GM19438 (cell line): Measurements from ENCODE around the gene RNASE11.
"Not testable (repeated sequence)": the region's sequence is repeated elsewhere in the genome, so short reads cannot be mapped to it uniquely, and the experiment has no call there.

Experiments used
- ATAC-seq: cut with Tn5 transposase; IDR thresholded peaks from one replicate; pipeline ENCODE4 v1.9.1; 2021; ENCODE audit warnings: low read depth; ENCODE audit not compliant: unreplicated experiment

Gene RNASE11

DNA sequence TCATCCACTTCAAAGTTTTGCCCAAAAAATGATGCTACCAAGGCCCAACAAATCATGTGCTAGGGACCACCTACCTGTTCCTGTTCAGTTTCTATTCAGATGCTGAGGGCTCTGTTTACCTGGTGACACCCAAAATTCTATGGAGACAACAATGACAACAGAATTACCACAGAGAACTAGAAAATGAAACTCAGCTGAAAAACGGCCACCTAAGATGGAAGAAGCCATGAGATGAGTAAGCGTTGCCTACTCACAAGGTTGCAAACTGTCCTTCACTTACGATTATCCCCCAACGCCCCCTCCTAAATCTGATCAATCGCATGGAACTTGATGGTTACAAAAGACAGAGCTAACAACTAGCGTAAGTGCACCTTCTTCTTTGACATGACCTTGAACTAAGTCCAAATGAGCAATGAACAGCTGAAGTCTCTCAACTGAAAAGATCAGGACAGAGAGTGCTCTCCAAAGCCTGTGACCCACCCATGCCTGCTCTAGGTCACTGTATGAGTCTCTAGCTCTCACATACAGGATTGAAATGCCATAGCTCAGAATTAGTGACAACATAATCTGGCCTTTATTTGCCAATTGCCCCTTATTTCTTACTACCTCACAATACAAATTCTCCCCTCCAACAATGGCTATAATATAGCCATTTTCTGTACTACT is at the start of gene RNASE11:
Gene RNASE11, minus strand, starts transcription at position 513 of the 666 bp plus-strand sequence.
- no peak for ATAC-seq

DNA sequence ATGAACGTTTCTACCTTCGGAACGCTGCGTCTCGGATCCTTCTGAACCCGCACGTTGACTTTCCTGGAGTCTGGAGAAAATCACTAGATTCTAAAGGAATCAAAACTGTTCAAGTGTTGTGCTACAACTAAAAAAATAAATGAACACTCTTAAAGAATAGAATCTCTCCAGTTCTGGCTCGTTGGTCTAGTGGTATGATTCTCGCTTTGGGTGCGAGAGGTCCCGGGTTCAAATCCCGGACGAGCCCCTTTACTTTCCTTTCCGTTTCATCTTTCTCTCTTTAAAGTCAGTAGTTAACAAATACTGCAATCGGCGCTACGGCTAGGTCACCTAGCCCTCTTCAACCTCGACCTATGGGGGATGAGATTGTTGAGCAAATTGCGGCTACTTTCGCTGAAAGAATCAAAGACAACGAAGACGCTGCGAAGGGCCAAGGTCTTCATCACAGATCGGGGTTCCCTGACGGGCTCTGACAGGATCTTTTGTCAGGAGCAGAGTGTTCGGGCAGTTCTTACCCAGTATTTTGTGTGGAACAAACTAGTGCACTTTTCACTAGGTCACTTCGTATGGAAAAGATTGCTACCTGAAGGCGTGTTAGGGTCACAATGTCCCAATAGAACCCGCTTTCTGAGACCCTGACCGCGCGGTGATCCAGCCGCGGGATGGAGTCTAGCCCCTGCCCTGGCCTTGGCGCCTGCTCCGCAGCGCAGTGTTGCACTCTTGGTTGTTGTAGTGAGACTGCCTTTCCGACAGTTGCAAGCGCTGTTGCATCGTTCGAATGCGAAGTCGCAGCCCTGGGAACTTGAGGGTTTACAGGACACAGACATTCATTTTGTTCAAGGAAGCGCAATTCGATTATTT is 45.3 kb upstream of the RNASE11 start:
- ATAC-seq, result peak; percentile 75

DNA sequence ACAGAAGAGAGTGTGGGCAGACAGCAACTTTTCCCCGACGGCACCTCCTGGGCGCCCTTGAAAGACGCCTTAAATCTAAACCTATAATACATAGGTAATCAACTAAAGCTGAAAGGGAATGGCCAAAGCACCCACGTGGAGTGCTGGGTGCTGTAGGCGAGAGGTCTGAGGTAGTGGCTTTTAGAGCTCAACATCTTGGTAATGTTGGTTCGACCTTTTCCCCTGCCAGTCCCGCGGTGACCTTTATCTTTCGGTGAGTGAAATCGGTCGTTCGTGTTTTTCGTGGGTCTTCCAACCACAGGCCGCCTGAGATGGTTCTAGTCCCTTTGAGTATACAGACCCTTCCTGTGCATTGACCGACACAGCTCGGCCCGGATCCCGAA is 44.6 kb upstream of the RNASE11 start:
- ATAC-seq, result peak; percentile 28

DNA sequence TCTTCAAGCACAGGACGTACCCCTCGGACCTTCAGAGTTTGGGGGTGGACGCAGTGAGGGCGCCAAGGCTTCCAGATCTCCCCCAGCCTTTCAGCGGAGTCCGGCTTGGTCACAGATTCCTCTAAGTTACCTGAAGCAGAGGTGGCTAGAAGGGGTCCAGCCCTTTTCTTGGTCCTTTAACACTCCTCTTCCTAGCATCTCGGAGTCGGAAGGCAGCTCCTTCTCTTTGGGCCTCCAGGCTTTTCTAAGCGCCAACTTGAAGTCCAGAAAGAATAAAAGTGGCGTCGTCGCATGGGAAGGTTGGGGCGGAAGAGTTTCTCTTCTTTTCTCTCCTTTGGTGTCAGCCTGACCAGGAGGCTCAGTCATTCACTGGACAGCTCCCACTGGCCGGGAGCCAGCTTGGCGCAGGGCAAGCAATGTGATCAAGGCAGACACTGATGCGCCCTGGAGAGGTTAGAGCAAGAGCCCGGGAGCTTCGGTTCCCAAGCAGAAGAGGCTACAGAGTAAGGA is 44.1 kb upstream of the RNASE11 start:
- no peak for ATAC-seq

DNA sequence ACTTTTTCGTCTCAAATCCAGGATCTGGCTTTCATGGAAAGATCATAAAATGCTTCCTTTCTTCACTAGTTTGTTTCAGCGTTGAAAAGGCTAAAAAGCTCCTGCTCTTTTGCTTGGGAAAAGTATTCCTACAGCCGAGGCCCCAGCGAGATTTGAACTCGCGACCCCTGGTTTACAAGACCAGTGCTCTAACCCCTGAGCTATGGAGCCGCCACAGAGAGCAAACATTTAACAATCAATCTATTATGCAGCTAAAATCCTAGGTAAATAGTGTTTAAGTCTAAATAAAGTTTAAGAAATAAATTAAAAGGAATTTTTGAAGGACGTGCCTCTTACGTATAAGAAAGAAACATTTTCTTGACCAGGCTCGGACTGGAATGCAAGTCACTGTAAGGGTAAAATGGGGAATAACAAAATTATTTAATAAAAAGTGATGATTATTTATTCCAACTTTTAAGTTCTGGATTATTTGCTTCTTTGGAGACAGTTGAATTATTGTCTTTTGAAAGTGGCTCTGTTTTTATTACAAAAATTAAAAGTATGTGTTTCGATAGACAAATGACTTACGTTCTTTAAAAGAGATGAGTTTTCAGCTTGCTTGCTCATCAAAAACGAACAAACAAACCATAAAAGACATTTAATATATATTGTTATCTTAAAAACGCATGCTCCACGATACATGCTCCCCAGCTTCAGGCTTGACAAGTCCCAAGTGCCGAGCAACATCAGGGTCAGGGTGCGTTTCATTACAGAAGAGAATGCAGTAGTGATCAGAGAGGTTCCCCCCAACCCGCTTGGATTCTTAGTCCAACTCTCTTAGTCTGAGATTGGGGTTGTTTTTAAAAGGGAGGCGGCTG is 43.5 kb upstream of the RNASE11 start:
- ATAC-seq, result no peak

DNA sequence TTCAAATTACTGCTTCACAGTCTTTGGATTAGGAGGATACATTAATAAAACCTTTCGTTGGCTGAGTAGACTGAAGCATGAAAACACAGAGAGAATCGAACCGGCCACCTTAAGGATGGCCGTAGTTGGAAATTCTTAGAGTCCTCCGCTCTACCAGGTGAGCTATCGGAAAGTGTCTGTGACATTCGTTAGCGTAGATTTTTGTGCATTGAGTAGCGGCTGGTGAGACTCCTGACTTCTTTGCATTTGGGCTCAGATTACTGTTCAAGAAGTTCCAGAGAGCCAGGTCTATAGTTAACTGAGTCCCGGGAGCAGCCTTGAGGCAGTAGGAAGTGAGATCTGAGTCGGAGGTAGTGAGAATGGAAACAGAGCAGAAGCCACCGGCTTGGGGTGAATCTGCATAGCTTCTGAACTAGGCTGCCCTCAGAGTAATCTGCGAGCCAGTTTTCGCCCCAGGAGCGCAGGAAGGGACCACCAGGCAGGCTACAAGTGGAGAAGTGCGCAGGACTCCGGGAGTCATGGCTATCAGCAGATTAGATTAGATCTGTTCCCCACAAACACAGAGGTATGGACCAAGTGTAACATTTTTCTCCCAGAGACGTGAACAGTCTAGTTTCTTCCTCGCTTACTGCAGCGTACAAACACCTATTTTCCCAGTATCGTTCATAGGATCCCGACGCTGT is 42.7 kb upstream of the RNASE11 start:
- no peak for ATAC-seq

DNA sequence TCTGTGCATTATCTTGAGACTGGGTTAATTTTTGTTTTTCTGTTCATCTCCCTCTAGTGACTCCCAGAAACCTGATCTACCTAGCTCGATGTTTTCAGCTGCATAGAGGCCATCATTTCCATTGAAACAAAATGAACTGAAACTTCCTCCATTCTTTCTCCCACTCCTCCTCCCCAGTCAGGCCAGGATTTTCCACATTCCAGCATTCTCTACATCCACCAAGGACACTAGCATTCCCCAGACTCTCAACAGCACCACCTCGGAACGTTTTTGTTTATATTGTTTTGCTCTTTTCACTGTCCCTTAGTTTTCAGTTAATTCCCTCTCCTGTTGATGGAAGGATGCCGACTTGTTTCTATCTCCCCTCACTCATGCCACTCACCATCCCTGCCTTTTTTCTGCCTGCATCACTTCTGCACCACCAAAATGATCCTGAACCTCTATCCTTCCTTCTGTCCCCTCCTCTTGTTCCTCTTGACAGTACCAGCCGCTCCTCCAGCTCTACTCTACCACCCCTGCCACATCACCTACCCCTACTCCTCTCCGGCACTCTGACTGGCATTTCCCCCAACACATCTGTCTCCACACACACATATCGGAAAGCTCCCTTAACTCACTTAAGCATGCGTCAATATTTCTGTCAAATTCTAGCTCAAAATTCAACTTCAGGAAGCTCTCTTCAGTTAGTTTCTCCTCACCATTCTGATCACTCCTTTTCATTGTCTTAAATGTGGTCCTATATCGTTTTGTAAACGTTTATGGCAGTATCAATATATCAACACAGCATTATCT is 40.5 kb upstream of the RNASE11 start:
- ATAC-seq, result no peak

DNA sequence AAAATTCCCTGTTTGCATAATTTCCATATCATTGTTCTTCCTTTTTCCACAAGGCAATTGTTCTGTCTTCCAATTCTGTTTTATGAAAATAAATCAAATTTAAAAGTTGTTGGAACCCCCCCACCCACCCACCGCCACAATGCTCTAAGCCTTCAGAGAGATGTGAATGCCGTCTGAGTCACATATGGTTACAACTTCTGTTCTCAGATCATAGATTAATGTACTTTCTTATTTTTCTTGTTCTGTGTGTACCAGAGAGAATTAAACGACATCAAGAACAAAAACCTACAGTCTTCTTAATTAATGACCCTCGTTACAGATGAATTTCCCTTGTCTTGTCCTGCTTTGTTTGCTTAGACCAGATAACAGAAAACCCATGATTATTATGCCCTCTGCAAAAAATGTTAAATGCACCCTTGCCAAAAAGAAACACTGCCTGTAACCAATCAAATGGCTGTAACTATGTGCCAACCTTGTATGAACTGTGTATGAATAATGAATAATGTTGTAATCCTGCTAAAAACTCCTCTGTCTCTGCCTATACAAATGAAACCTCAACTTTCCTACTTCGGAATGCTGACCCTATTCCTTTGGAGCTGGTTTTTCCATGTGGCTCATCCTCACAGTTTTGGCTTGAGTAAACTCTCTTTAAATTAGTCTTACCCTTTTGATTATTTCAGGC is 39.7 kb upstream of the RNASE11 start:
- ATAC-seq, result no peak

DNA sequence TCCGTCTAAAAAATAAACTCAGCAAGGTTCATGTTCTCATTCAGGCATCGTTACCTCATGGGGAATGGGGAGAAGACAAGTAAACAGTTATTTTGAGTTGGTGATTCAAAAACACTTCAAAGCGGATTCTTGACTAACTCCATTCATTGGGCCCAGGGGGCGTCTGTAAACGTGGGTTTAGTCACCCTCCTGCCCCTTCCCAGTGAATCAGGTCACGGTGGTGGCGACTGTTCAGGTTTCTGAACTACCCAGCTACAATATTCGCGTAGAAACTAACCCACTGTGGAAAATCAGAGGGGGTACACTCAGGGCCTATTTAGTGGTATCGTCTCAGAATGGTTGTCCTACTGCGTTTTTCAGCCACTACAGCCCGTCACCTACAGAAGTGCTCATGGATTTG is 38.5 kb upstream of the RNASE11 start:
- no peak for ATAC-seq

DNA sequence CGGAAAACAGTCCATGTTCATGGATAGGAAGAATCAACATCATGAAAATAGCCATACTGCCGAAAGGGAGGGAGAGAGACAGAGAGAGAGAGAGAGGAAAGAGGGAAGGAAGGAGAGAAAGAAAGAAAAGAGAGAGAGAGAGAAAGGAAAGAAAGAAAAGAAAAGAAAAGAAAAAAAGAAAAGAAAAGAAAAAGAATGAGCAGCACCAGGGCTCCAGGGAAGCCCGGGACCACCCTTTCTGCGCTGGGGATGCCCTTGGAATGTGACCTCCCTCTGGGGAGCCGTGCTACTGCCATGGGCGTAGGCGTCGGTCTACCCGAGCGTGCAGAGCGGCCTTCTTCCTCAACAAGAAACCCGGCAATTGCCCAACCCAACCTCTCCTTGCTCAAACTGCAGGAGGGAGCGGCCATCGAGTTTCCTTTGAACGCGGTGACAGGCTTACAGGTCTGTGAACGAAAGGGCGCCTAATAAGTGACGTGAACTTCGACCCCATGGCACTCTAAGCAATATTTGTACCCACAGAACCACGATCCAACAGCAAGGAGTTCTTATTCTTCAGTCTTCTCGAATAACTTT is 36.8 kb upstream of the RNASE11 start:
- ATAC-seq, result no peak

DNA sequence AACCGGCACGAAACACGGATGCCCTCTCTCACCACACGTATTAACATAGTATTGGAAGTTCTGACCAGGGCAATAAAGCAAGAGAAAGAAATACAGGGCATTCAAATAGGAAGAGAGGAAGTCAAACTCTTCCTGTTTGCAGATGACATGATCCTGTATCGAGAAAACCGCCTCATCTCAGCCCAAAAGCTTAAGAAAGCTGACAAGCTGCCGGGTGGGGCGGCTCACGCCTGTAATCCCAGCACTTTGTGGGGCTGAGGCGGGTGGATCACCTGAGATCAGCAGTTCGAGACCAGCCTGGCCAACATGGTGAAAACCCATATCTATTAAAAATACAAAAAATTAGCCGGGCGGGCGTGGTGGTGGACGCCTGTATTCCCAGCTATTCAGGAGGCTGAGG is 36.0 kb upstream of the RNASE11 start:
- no peak for ATAC-seq

DNA sequence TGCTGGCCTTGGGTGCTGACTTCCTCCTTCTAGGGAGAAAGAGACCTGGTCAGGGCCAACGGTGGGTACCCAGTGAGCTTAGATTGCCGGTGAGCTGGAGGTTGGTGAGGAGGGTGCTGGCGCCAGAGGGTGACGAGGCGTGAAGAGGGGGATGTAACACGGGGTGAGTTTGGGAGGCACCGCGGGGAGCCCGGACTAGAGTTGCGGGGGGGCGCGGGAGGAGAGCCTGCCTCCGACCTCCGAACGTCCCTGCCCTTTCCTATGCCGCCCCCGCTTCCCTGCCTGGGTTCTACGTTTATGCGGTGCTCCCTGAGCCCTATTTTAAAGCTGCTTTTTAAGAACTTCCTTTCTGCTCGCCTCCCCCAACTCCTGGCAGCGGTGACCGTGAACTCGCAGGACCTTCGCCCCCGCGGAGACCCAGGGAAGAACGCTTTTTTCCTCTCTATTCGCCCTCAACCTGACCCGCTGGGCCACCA is 35.1 kb upstream of the RNASE11 start:
- no peak for ATAC-seq

DNA sequence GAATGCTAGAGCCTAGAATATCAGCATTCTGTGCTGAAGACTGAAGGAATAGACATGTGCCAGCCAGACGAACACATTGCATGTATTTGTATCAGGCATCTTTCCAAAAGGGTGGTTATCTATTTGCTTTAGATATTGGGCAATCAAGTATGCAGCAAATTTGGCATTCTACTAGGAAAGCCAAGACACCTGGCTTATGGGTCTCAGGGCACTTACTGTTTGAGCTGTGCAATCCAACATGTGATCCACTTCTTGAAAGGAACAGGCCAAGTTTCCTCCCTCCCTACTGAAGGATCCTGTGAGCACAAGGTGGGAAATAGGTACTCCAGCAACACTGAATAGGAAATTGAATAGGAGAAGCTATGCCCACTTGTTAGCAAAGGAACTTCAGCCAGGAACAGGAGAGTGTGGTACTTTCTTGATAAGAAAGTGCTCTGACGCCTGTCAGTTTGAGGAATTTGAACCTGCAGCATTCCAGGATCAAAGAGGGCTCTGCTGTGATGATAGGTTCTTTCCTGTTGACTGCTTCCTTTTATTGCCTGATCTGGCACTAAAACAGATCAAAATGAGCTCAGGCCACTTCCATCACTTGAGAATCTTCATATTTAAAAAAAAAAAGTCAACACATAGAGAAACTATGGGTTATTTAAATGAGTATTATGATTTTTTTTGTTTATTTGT is 33.1 kb upstream of the RNASE11 start:
- no peak for ATAC-seq

DNA sequence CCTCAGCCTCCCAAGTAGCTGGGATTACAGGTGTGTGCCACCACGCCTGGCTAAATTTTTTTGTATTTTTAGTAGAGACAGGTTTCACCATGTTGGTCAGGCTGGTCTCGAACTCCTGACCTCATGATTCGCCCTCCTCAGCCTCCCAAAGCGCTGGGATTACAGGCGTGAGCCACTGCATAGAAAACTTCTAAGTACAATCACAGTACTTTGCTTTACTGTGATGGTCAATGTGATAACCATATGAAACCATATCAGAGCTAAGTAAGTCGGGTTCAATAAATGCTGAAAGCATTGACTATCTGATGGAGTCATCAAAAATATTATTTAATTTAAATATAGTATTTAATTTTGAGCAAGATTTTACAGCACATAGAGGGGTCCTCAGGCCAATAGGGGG is 31.9 kb upstream of the RNASE11 start:
- not testable (repeated sequence) for ATAC-seq

DNA sequence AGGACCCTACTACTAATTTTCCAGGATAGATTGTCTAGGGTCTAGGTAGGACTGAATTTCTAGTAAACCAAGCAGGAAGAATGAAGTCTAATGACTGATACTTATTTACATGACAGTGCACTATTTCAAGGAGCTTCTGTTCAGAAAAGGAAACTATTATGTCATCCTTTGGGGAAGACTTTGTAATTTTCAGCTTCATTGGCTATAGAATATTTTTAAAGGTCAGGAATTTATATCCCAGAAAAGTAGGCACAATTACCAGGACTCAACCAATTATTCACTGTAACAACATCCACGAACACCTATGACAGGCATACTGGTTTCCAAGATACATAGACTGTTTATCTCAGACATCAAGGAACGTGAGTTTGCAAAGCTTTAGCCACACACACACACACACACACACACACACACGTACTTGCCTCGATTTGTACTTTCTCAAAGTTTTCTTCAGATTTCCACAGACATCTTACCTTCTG is 30.5 kb upstream of the RNASE11 start:
- ATAC-seq, result no peak

DNA sequence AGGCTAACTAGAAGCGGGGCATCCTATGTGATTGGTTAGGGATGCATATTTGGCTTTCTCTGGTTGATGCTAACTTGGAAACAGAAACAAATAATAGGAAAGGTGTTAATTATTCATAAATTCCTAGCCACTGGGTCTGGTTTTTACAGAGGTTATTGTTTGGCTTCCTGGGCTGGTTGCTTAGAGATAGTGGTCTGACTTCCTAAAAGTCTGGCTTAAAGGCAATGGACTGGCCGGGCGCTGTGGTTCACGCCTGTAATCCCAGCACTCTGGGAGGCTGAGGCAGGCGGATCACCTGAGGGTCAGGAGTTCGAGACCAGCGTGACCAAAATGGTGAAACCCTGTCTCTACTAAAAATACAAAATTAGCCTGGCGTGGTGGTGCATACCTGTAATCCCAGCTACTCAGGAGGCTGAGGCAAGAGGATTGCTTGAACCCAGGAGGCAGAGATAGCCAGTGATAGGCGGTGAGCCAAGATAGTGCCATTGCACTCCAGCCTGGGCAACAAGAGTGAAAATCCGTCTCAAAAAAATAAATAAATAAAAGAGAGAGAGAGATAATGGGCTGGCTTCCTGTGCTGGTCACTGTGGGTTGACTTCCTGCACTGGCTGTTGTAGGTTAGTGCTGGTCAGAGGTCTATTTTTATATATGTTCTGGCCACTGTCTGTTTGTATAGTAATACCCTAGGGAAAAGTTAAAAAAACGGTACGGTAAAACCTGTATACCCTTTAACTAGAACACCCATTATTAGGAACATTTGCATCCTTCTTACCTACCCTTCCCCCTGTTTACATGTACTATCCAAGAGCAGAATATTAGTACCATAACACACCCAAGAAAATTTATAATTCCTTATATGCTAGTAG is 29.6 kb upstream of the RNASE11 start:
- peak; percentile 46 for ATAC-seq

DNA sequence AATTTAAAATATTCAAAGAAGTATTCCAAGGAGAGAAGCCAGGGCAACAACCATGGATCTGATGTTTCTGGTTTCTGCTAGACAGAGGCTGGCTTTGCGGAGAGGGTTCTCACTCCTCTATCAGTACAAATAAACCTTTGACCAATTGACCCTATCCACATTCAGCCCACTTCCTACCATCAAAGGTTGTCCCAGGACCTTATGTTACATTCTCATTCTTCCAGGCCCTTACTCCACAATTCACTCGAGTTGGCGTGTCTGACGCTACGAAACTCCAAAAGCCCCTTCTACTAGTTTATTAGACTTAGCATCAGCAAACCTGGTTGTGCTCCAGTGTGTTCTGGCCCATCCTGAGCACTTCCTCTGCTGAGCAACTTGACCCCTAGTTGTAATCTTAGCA is 28.2 kb upstream of the RNASE11 start:
- no peak for ATAC-seq
